ENCODE data around the gene CTIF.
"Not testable (repeated sequence)": the region's sequence is repeated elsewhere in the genome, so short reads cannot be mapped to it uniquely, and the experiment has no call there.

CTIF gene

DNA sequence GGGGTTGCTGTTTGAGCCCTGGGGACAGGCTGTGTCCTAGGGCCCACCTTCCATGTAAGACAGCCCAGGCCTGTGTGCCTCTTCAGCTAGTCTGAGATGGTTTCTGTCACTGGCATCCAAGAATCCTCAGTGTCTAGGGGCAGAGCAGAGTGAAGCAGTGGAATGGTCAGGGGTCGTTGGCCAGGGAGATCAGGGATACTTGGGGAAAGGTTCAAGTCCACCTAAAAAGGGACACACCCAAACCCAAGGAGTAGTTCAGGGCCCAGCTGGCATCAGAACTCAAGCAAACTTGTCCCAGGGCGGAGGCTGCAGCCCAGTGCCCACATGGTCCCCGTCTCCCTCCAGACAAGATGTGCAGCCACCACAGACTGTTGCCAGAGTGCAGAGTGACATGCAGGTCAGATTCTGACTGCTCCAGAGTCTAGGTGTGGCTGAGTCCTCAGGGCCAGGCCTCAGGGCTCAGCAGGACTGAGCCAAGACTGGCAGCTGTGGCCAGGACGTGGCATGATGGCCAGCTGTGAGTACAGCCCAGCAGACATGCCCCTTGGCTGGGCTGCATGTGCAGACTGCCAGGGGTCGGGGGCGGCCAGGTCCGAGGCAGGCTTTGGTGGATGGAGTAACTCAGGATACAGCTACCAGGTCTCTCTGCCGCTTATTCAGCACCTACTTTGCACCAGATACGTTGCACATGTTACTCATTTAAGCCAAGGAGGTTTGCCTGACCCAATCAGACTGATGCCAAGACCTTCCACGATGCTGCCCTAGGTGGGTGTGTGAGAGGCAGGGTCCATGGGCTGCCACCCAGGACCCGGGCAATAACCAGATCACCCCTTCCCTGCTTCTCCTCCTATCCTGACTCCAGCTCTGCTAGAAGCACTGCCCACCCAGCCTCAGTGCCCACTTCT lies 265.4 kb downstream of the CTIF start:
- DNase-seq (ENCODE audit: low spot score), result no peak

DNA sequence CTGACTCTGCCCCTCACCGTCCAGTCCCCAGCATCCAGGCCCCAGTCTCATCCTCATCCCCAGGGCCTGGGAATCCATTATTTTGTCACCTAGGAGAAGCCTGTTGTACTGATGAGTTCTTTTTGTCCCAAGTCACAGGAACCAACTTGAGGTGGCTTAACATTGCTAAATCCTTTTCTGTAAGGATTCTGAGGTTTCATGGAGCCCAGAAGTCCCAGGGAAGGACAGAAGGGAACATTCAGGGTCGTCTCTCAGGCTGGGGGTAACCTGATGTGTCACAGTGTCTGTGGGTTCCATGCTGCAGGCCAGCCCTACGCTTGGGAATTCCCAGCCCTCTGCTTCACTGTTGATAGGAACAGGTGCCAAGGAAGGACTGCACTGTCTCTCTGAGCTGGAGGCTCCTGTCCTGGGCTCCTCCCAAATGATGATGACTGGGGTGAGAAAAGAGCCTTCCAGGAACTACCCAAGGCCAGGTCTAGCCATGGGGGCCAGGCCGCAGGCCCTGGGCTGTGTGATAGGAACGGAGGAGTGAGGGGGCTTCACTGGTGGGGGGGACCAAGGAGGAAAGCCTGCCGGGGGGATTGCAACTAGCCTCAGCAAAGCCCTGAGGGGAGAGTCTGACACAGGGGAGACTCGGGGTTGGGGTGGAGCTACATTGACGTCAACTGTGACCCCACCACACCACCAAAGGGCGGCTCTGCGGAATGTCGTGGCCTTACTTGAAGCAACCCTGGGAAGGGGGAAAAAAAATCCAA lies 266.2 kb downstream of the CTIF start:
- no peak for DNase-seq (ENCODE audit: low spot score)

DNA sequence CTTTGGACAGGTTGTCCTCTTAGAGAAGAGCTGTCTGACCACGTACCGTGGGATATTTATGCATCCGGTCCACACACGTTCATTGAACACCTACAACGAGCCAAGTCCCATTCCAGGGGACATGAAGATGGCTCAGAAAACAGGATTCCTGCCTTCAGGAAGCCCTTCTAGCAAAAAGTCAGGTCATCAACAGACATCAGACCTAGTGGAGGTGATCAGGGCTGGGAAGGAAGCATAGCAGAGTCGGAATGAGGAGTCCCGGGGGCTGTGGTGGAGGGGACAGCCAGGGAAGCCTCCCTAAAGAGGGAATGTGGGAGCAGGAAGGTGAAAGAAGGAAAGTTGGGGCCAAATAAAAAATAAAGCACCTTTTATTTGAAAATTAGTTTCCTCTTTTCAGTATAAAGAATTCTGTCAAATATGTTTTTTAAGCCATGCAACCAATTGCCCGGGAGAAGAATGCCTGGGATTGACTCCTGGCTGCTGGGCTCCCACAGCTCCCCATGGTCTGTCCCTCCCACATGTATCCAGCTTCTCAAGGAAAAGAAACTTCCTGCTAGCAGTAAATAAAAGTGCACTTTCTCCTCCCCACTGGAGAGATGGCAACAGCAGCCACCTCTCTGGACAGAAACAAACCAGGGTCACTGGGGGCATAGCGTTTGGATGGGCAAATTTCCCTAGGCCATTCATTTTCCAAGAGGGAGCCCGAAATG lies 267.1 kb downstream of the CTIF start:
- no peak for DNase-seq (ENCODE audit: low spot score)

DNA sequence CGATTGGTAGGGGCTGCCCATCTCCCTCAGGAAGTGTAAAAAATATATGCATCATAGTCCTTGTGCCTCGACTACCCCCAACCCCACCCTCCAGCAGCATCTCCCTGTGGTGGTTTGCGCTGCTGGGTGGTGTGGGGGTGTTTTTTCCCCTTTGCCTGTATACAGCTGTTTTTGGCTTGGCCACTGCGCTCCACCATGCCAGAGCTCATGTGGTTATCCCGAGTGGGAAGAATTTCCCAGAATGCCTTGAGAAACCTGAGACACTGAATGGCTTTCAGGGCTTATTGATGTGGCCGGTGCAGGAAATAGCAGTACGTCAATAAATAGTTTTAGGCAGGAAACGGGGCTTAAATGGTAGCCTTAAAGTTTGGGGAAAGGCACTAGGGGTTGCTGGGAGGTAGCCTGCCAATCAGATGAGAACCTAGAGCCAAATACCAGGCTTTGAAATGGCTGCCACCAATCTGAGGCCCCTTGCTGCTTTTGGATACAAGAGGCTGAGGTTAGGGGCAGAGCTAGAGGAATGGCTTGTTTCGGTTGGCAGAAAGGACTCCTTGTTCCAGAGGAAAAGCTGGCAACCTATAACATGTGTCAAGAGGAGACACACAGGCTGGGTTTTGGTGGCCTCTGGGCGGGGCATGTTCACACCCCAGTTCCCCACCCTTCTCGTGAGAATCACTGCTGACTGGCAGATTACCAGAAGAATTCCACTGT lies 267.9 kb downstream of the CTIF start:
- no peak for DNase-seq (ENCODE audit: low spot score)

DNA sequence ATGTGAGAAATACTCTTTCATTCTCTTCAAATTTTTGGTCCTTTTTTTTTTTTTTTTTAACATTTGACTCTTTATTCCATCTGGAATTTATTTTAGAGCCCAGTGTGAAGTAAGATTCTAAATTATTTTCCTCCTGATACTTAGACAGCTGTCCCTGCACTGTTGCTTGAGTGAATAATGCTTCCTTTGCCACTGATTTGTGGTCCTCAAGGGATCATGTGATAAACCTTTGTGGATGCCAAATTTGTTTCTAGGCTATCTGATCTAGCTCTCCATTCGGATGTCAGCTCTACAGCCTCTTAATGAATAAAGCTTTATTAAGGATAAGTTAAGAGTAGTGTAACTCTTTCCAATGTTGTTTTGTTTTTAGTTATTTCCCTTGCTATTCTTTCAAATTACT lies 269.6 kb downstream of the CTIF start:
- no peak for DNase-seq (ENCODE audit: low spot score)

DNA sequence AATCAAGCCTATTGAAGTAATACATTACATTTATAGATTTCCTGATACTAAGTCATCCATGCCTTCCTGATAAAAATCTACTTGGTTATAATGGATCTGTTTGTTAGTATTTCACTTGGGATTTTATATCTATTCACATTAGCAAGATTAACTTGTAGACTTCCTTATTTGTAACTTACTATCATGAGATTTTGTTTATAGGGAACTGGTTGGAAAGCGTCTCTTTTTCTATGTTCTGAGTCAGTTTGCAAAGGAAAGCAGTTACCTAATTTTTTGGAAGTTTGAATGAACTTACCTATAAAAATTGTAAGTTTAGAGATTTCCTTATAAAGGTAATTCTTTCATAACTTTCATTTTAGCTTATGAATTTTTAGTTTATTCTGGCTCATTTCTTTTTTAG lies 270.5 kb downstream of the CTIF start:
- DNase-seq (ENCODE audit: low spot score), result no peak

DNA sequence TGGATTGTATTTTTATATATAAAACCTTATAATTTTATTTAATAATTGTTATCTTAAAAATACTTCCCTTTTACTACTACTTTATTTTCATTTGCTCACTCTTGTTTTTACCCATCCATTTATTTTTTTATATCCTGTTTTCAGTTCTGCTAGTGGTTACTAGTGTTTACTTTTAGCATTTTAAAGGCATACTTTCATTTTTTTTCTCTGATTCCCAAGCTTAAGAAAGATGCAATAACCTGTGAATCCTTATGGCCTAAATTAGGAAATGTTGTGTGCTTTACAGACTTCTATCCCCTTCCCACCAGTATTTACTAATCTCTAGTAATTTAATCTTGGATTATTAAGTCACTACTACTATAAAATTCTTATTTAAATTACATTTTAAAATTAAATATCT lies 272.0 kb downstream of the CTIF start:
- no peak for DNase-seq (ENCODE audit: low spot score)

DNA sequence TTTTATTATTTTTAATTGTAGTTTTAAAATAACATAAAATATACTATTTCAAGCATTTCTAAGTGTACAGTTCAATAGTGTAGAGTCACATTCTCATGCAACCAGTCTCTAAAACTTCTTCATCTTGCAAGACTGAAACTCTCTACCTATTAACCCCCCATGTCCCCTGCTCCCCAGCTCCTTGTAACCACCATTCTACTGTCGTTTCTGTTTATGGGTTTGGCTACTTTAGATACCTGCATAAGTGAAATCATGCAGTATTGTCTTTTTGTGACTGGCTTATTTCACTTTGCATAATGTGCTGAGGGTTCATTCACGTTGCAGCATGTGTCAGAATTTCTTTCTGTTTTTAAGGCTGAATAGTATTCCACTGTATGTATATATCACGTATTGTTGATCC lies 272.6 kb downstream of the CTIF start:
- DNase-seq (ENCODE audit: low spot score), result no peak

DNA sequence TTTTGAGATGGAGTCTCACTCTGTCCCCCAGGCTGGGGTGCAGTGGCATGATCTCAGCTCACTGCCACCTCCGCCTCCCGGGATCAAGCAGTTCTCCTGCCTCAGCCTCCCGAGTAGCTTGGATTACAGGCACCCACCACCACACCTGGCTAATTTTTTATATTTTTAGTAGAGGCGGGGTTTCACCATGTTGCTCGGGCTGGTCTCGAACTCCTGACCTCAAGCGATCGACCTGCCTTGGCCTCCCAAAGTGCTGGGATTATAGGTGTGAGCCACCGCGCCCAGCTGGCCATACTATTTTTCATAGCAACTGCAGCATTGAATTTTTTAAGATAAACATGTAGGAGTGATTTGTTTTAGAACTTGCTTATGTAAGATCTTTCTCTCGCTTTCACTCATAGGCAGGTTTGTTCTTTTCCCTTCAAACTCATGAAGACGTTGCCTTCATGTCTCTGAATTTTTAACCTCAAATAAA lies 273.2 kb downstream of the CTIF start:
- DNase-seq (ENCODE audit: low spot score), result not testable (repeated sequence)

DNA sequence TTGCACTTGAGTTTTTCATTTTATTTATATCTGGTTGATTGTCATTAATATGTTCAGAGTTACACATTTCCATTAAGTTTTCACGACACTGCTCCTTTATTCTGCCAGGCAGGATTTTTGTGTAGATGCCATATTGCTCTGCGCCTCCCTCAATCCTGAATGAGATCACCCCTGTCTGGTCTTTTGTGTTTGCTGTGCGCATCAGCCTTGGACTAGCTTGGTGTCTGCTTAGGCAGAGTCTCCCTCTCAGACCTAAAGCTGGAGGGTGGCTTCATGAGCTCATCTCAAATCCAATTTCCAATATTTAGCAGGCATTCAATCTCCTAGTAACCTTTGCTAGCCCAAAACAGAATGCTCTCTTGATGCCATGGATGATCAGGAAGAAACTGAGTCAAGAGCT lies 274.5 kb downstream of the CTIF start:
- no peak for DNase-seq (ENCODE audit: low spot score)

DNA sequence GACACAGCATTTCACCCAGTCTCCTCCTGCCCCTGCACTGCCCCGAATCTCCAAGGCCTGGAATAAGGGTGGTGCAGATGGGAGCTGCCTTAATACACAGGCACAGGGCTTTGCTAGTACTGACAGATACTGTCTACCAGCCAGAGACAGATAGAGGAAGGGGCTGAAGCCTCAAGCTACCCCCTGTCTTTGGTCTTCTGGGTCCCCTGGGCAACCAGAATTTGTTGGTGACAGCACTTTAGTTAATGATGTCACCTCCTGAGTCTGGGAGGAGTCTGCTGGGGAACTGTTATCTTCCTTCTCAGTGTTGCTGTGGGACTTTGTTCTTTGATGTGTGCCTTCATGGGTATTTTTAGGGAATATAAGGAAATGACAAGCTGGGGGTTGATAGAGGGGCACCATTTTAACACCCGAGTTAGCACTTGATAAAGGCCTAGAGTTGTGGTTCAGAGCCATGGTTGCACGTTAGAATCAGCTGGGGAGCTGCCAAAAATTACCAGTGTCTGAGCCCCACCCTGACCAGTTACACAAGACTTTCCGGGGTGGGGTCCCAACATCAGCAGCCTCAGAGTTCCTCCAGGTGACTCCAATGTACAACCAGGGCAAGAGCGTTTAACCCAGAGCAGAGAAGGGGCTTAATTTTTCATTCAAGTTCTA lies 275.1 kb downstream of the CTIF start:
- DNase-seq (ENCODE audit: low spot score), result peak; percentile 63

DNA sequence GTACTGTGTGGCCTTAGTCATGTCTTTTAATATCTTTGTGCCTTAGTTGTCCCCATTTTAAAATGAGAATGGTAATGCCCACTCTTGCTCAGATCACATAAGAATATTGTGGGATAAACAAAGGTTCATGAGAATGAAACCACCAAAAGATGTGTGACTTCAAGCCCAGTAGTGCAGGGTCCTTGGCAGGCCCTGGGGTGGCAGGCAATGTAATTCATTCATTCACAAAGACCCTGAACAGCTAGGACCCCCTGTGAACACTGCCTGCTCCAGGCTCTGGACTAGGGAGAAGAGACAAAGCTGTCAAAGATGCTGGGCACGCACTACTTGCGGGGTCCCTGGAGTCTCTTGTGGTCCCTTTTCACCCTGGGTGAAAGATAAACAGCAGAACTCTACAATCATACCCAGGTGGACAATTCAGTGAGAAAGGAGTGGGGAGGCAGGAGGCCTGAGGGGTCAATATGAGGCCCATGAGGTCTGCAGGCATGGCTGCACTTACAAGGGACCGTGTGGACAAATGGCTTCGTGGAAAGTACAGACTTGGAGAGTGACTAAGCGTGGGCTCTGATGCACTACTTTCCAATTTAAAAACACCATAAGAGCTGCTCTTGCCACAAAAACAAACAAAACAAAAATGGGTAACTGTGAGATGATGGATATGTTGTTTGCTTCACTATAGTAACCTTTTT lies 275.8 kb downstream of the CTIF start:
- DNase-seq (ENCODE audit: low spot score), result no peak

DNA sequence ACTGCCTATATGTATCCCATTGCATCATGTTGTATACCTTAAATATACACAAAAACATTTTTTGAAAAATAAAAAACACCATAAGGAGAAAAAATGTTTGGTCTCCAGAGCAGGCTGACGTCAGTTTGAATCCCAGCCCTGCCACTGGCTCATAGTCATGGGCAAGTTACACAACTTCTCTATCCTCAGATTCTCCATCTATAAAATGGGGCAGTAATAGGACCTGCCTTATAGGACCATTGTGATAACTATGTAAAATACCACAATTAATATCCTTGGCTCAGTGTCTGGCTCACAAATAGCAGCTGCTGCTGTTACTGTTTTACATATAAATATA lies 276.3 kb downstream of the CTIF start:
- no peak for DNase-seq (ENCODE audit: low spot score)

DNA sequence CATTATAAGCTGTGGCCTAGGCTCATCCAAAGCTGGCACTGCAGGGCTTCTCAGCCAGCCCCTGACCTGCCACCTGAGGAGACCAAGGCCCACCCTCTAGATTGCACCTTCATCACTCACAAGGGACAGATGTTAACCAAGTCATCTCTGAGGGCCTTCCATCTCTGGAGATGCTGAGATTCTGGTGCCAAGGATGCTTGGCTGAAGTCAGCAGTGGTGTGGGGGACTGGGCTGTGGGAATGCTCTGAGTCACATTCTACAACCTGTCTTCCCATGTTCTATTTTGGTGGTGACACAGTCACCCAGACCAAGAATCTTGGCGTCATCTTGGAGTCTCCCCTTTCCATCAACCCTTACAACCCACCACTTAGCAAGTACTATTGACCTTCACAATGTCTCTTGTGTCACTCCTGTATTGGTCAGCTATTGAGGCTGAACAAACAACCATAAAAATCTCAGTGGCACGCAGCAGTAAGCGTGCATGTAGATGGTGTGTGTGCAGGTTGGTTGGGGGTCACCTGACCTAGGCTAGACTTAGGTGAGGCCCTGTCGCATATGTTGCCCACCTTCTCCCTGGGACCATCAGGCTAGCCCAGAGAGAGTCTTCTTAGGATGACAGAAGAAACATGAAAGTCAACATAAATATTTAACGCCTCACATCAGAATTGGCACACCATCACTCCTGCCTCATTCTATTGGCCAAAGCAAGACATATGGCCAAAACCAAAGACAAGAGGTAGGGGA lies 276.9 kb downstream of the CTIF start:
- DNase-seq (ENCODE audit: low spot score), result no peak

DNA sequence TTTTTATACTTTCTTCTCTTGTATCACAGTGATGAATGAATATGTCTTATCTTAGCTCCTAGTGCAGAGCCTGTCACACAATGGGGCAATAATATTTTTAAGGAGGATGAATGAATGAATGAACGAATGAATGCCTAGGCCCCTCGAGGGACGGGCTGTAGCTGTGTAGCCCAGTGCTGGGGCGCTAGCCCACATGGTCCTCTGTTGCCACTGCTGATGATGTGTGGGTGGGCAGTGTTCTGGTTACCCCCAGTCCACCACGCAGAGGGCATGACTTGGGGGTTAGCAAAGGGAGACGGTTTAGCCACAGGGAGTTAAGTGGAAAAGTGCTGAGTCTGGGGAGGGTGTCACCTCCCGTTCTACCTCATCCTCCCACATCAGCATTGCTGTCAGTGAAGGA lies 277.7 kb downstream of the CTIF start:
- DNase-seq (ENCODE audit: low spot score), result no peak

DNA sequence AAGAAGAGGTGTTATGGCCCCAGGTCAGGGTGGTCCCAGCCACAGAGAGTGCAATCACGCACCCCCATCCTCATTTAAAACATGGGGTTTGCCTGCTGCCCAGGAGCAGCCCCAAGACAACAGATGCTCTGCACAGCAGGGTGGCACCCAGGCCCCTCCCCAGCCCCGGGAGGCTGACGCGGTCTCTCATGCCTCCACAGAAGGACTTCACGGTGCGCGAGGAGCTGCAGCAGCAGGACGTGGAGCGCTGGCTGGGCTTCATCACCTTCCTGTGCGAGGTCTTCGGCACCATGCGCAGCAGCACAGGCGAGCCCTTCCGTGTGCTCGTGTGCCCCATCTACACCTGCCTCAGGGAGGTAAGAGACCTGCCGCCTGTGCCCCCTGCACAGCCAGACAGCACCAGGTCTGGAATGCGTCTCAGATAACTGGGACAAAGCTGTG lies 278.2 kb downstream of the CTIF start:
- DNase-seq (ENCODE audit: low spot score), result no peak

DNA sequence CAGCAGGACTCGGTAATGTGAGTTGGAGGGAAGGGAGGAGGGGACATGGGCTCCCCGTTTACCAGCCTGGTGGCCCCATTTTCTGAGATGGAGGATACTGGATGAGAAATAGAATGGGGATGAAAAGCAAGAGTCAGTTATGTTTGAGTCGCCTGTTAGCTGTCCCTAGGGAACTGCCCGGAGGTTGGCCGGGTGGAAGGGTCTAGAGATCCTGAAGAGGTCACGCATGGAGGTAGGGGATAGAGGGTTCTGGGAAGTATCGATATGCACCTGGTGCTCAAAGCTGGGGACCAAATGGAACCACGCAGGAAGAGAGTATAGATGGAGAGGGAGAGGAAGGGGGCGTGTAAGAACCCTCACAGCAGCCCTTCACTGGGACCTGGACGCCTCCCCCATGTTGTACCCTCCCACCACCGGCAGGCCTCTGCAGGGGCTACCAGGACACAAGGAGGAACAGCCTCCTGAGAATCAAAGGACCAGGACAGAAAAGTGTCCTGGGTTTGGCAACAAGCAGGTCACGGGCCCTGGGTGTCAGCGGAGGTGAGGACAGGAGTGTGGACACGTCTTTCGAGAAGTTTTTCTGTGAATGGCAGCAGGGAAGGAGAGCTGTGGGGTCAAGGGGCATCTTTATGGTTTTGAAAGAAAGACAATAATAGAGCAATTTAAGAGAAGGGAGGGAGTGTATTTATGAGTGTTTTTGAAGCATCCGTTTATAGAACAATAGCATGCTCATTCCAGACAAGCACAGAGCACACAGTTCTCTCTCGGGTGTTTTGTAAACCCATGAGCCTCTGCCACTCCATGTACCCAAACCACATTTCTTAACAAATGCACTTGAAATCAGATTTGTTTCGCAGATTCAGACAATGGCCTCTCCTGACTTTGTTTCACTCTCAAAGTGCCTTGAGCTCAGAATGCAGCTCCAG lies 279.8 kb downstream of the CTIF start:
- no peak for DNase-seq (ENCODE audit: low spot score)

DNA sequence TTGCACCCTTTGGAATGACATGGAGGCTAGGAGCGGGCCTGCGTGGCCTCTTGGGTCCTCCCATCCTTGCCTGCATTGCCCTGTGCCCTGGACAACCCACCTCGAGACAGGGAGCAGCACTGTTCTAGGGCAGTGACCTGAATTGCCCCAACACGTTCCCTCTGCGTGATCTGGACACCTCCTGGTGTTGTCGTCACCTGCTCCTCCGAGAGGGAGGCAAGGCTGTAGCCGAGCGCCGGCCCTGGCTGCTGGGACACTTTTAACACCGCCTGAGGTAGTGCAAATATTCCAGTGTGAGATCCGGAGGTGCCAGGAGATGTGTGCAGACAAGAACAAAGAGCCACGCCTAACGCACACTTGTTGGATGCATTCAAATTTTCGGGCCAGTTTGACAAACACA lies 280.4 kb downstream of the CTIF start:
- DNase-seq (ENCODE audit: low spot score), result no peak

All from hematopoietic multipotent progenitor cell treated with erythropoietin and hydrocortisone succinate and interleukin-3 and kit ligand, for 15 days (in vitro differentiated cells).